SK-N-SH treated with all-trans-retinoic acid at 6 μM for 48 hours (cell line): ENCODE data around the gene EMID1.

Experiments
- ATAC-seq: fragments of 200-7000 bp; cut with Tn5 transposase; 3 replicates; pipeline ENCODE4 v1.9.1; 2020; ENCODE audit warnings: mild to moderate bottlenecking, moderate library complexity
- ARNTL ChIP-seq: fragments of 450-650 bp; formaldehyde crosslinking; IDR thresholded peaks from 2 replicates; pipeline ENCODE4 v1.5.0; 2020; ENCODE audit warnings: low read depth, mild to moderate bottlenecking, moderate library complexity, borderline replicate concordance
- BACH2 ChIP-seq: fragments of 250-450 bp; sonication (Bioruptor Pico); IDR thresholded peaks from 2 replicates; pipeline ENCODE4 v1.9.0; 2021; ENCODE audit warnings: mild to moderate bottlenecking, borderline replicate concordance
- CSDC2 ChIP-seq: fragments of 250-450 bp; sonication (Bioruptor Pico); IDR thresholded peaks from 2 replicates; pipeline ENCODE4 v1.5.0; 2020; ENCODE audit warnings: mild to moderate bottlenecking, moderate library complexity
- ESRRG ChIP-seq: fragments of 250-450 bp; sonication (Bioruptor Pico); IDR thresholded peaks from 2 replicates; pipeline ENCODE4 v1.6.1; 2021; ENCODE audit warnings: mild to moderate bottlenecking
- GLIS3 ChIP-seq: fragments of 250-450 bp; sonication (Bioruptor Pico); IDR thresholded peaks from 2 replicates; pipeline ENCODE4 v1.5.0; 2020; ENCODE audit warnings: mild to moderate bottlenecking, moderate library complexity
- ISL1 ChIP-seq: fragments of 250-450 bp; sonication (Bioruptor Pico); IDR thresholded peaks from 2 replicates; pipeline ENCODE4 v2.1.2; 2022; ENCODE audit warnings: mild to moderate bottlenecking, moderate library complexity
- OSR1 ChIP-seq: fragments of 250-450 bp; sonication (Bioruptor Pico); IDR thresholded peaks from 2 replicates; pipeline ENCODE4 v1.8.0; 2022; ENCODE audit warnings: moderate library complexity, mild to moderate bottlenecking, inconsistent platforms
- PPARA ChIP-seq: fragments of 250-450 bp; sonication (Bioruptor Pico); IDR thresholded peaks from 2 replicates; pipeline ENCODE4 v1.5.0; 2020; ENCODE audit warnings: mild to moderate bottlenecking, borderline replicate concordance
- RARB ChIP-seq: fragments of 250-450 bp; sonication (Bioruptor Pico); IDR thresholded peaks from 2 replicates; pipeline ENCODE4 v1.8.0; 2021; ENCODE audit warnings: mild to moderate bottlenecking, moderate library complexity
- SNAI2 ChIP-seq: fragments of 250-450 bp; sonication (Bioruptor Pico); IDR thresholded peaks from 2 replicates; pipeline ENCODE4 v1.5.0; 2020; ENCODE audit warnings: mild to moderate bottlenecking, moderate library complexity
- TOX ChIP-seq: fragments of 250-450 bp; sonication (Bioruptor Pico); IDR thresholded peaks from 2 replicates; pipeline ENCODE4 v1.8.0; 2021; ENCODE audit warnings: mild to moderate bottlenecking, moderate library complexity, borderline replicate concordance
- ZC3H10 ChIP-seq: fragments of 250-450 bp; sonication (Bioruptor Pico); IDR thresholded peaks from 2 replicates; pipeline ENCODE4 v1.5.1; 2021; ENCODE audit warnings: mild to moderate bottlenecking, moderate library complexity
- ZFP3 ChIP-seq: fragments of 250-450 bp; sonication (Bioruptor Pico); IDR thresholded peaks from 2 replicates; pipeline ENCODE4 v1.5.0; 2020; ENCODE audit warnings: mild to moderate bottlenecking, moderate library complexity
- ZFP30 ChIP-seq: fragments of 450-650 bp; formaldehyde crosslinking; IDR thresholded peaks from 2 replicates; pipeline ENCODE4 v1.5.0; 2022; ENCODE audit warnings: mild to moderate bottlenecking, moderate library complexity
- ZNF565 ChIP-seq: fragments of 450-650 bp; formaldehyde crosslinking; conservative IDR thresholded peaks from 2 replicates; pipeline ENCODE4 v1.5.0; 2020; ENCODE audit warnings: low read depth, mild to moderate bottlenecking, moderate library complexity
- ZNF70 ChIP-seq: fragments of 450-650 bp; formaldehyde crosslinking; IDR thresholded peaks from 2 replicates; pipeline ENCODE4 v1.5.0; 2020; ENCODE audit warnings: mild to moderate bottlenecking, moderate library complexity
- ZNF8 ChIP-seq: fragments of 450-650 bp; formaldehyde crosslinking; IDR thresholded peaks from 2 replicates; pipeline ENCODE4 v1.5.0; 2020; ENCODE audit warnings: mild to moderate bottlenecking, moderate library complexity
- TF ChIP-seq, protein P1 (sequence below): fragments of 250-450 bp; sonication (Bioruptor Pico); IDR thresholded peaks from 2 replicates; pipeline ENCODE4 v1.5.0; 2020; ENCODE audit warnings: mild to moderate bottlenecking, moderate library complexity
- TF ChIP-seq, protein P2 (sequence below): fragments of 250-450 bp; sonication (Bioruptor Pico); IDR thresholded peaks from 2 replicates; pipeline ENCODE4 v1.5.1; 2021; ENCODE audit warnings: mild to moderate bottlenecking, moderate library complexity
- TF ChIP-seq, protein P3 (sequence below): fragments of 250-450 bp; sonication (Bioruptor Pico); IDR thresholded peaks from 2 replicates; pipeline ENCODE4 v1.5.1; 2020; ENCODE audit warnings: low read depth, mild to moderate bottlenecking, moderate library complexity
- TF ChIP-seq, protein P4 (sequence below): fragments of 250-450 bp; sonication (Bioruptor Pico); IDR thresholded peaks from 2 replicates; pipeline ENCODE4 v1.8.0; 2020; ENCODE audit warnings: mild to moderate bottlenecking, moderate library complexity, borderline replicate concordance

EMID1 gene

DNA sequence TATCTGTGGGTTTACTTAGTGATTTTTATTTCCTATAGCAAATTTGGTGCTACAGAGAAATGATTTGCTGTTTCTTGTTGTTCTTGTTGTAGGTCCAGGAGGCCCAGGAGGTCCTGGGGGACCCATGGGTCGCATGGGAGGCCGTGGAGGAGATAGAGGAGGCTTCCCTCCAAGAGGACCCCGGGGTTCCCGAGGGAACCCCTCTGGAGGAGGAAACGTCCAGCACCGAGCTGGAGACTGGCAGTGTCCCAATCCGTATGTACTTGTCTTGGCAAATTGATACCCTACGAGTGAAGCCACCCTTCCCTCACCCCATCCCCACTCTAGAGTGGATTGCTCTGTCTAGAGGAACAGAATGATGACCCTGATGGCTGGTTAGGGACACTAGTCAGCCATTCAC, 92.9 kb downstream of the EMID1 start:
- ATAC-seq: no peak
- TF ChIP-seq SNAI2 (CRISPR knock-in tag) (no peak), ZNF70 (CRISPR knock-in tag) (no peak), ZFP30 (CRISPR knock-in tag) (no peak), CSDC2 (CRISPR knock-in tag) (no peak), BACH2 (CRISPR knock-in tag) (no peak), ZC3H10 (CRISPR knock-in tag) (no peak), GLIS3 (CRISPR knock-in tag) (no peak)
- TF ChIP-seq, protein P1, sequence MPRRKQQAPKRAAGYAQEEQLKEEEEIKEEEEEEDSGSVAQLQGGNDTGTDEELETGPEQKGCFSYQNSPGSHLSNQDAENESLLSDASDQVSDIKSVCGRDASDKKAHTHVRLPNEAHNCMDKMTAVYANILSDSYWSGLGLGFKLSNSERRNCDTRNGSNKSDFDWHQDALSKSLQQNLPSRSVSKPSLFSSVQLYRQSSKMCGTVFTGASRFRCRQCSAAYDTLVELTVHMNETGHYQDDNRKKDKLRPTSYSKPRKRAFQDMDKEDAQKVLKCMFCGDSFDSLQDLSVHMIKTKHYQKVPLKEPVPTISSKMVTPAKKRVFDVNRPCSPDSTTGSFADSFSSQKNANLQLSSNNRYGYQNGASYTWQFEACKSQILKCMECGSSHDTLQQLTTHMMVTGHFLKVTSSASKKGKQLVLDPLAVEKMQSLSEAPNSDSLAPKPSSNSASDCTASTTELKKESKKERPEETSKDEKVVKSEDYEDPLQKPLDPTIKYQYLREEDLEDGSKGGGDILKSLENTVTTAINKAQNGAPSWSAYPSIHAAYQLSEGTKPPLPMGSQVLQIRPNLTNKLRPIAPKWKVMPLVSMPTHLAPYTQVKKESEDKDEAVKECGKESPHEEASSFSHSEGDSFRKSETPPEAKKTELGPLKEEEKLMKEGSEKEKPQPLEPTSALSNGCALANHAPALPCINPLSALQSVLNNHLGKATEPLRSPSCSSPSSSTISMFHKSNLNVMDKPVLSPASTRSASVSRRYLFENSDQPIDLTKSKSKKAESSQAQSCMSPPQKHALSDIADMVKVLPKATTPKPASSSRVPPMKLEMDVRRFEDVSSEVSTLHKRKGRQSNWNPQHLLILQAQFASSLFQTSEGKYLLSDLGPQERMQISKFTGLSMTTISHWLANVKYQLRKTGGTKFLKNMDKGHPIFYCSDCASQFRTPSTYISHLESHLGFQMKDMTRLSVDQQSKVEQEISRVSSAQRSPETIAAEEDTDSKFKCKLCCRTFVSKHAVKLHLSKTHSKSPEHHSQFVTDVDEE (CRISPR knock-in tag): no peak

DNA sequence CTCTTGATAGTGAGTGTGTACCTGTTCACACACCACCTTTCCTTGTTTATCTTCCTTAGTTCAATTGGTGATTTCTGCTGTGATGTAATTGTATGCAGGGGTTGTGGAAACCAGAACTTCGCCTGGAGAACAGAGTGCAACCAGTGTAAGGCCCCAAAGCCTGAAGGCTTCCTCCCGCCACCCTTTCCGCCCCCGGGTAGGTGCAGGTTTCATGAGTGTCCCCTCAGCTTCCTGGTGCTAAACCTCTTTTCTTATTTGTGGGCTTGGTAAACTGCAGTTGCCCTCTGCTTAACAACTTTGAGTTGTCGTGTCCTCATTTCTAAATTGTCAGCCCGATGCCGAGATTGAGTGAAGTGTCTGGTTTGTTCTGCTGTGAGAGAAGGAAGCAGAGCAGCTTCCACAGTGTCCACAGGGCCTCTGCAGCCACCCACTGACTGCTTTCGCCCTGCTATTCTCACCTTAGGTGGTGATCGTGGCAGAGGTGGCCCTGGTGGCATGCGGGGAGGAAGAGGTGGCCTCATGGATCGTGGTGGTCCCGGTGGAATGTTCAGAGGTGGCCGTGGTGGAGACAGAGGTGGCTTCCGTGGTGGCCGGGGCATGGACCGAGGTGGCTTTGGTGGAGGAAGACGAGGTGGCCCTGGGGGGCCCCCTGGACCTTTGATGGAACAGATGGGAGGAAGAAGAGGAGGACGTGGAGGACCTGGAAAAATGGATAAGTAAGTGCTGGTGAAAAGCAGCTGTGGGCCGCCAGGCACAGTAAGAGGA, 93.6 kb downstream of the EMID1 start:
- ATAC-seq: no peak
- TF ChIP-seq ZNF8 (no peak), ISL1 (CRISPR knock-in tag) (no peak), ZFP3 (CRISPR knock-in tag) (no peak), PPARA (no peak), ZC3H10 (CRISPR knock-in tag) (no peak), ARNTL (CRISPR knock-in tag) (no peak), OSR1 (CRISPR knock-in tag) (no peak), CSDC2 (CRISPR knock-in tag) (no peak), ZFP30 (CRISPR knock-in tag) (no peak), ZNF70 (CRISPR knock-in tag) (no peak), BACH2 (CRISPR knock-in tag) (no peak), RARB (CRISPR knock-in tag) (no peak), TOX (CRISPR knock-in tag) (no peak), GLIS3 (CRISPR knock-in tag) (no peak), ESRRG (CRISPR knock-in tag) (no peak), ZNF565 (no peak)
- TF ChIP-seq, protein P2, sequence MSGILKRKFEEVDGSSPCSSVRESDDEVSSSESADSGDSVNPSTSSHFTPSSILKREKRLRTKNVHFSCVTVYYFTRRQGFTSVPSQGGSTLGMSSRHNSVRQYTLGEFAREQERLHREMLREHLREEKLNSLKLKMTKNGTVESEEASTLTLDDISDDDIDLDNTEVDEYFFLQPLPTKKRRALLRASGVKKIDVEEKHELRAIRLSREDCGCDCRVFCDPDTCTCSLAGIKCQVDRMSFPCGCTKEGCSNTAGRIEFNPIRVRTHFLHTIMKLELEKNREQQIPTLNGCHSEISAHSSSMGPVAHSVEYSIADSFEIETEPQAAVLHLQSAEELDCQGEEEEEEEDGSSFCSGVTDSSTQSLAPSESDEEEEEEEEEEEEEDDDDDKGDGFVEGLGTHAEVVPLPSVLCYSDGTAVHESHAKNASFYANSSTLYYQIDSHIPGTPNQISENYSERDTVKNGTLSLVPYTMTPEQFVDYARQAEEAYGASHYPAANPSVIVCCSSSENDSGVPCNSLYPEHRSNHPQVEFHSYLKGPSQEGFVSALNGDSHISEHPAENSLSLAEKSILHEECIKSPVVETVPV (CRISPR knock-in tag): no peak
- TF ChIP-seq, protein P3, sequence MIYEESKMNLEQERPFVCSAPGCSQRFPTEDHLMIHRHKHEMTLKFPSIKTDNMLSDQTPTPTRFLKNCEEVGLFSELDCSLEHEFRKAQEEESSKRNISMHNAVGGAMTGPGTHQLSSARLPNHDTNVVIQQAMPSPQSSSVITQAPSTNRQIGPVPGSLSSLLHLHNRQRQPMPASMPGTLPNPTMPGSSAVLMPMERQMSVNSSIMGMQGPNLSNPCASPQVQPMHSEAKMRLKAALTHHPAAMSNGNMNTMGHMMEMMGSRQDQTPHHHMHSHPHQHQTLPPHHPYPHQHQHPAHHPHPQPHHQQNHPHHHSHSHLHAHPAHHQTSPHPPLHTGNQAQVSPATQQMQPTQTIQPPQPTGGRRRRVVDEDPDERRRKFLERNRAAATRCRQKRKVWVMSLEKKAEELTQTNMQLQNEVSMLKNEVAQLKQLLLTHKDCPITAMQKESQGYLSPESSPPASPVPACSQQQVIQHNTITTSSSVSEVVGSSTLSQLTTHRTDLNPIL: no peak
- TF ChIP-seq, protein P1 (CRISPR knock-in tag): no peak
- TF ChIP-seq, protein P4, sequence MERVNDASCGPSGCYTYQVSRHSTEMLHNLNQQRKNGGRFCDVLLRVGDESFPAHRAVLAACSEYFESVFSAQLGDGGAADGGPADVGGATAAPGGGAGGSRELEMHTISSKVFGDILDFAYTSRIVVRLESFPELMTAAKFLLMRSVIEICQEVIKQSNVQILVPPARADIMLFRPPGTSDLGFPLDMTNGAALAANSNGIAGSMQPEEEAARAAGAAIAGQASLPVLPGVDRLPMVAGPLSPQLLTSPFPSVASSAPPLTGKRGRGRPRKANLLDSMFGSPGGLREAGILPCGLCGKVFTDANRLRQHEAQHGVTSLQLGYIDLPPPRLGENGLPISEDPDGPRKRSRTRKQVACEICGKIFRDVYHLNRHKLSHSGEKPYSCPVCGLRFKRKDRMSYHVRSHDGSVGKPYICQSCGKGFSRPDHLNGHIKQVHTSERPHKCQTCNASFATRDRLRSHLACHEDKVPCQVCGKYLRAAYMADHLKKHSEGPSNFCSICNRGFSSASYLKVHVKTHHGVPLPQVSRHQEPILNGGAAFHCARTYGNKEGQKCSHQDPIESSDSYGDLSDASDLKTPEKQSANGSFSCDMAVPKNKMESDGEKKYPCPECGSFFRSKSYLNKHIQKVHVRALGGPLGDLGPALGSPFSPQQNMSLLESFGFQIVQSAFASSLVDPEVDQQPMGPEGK: no peak
